ENCODE measurements around the gene HSDL2. TPM values are rescaled to one million over a fixed set of nuclear protein-coding genes. Genes with fewer than 3 reads are reported as not detected.
"Not testable (repeated sequence)": the region's sequence is repeated elsewhere in the genome, so short reads cannot be mapped to it uniquely, and the experiment has no call there.

HSDL2 gene
- polyA plus RNA-seq, 4 donors = 30.8 to 54.9 (median 40.1) TPM

DNA sequence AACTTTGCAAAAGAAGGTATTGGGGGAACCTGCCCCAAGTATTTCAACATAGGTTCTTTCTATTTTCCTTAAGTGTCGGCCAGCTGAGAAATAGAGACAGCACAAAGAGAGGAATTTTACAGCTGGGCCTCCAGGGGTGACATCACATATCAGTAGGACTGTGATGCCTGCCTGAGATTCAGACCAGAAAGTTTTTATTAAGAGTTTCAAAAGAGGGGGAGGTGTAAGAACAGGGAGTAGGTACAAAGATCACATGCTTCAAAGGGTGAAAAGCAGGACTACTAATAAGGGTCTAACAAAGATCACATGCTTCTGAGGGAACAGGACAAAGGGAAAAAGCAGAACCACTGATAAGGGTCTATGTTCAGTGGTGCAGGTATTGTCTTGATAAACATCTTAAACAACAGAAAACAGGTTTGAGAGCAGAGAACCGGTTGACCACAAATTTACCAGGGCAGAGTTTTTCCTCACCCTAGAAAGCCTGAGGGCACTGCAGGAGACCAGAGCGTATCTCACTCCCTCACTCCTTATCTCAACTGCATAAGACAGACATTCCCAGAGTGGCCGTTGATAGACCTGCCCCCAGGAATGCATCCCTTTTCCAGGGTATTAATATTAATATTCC is 12.1 kb downstream of the HSDL2 start:
- H3K4me1 ChIP-seq (ENCODE audit: control insufficient read depth in 3 of 3, insufficient read depth in 2 of 3, low read depth in 1 of 3, low read length in 2 of 3); FAIRE-seq; H3K36me3 ChIP-seq (ENCODE audit: control insufficient read depth in 3 of 3, insufficient read depth in 2 of 3, low read depth in 1 of 3, low read length in 3 of 3); H3K4me3 ChIP-seq (ENCODE audit: low read depth in 1 of 3, low read length in 3 of 3); H3K27me3 ChIP-seq (ENCODE audit: control insufficient read depth in 3 of 3, insufficient read depth in 3 of 3, low read length in 3 of 3): not testable (repeated sequence)
- Histone ChIP-seq H3K27ac (ENCODE audit: low read depth in 1 of 3, low read length in 2 of 3) (peak overlapping the region in 1 of 3 donors; percentile 10), H3K9me3 (ENCODE audit: control insufficient read depth in 2 of 2, insufficient read depth in 1 of 2, low read depth in 1 of 2, low read length in 1 of 2) (peaks cover 0 to 15% of the 10 kb centered on the region in 2 donors)
- WGBS, 3 donors = 59 to 77% (median 69%) methylated on average over 4 of the region's 4 CpGs
- peak; percentile 27 to 47 for DNase-seq

DNA sequence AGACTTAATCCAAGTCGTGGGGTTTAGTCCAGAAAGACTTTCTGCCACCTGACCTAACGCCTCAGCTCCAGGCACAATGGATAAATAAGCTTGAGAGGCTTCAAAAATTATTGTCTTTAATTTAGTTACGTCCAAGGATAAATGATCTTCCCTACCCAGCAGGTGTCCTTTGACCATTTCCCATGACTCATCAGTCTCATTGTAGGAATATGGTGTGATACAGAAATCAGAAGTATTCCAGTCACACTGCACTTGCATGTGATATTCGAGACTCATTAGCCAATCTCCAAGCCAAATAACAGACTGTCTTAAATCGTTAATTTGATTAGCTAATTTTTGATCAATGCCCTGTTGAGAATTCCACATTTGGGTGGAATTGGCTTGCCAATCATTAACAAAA is 13.2 kb downstream of the HSDL2 start:
- H3K27ac ChIP-seq (ENCODE audit: low read depth in 1 of 3, low read length in 2 of 3); FAIRE-seq; H3K36me3 ChIP-seq (ENCODE audit: control insufficient read depth in 3 of 3, insufficient read depth in 2 of 3, low read depth in 1 of 3, low read length in 3 of 3); H3K27me3 ChIP-seq (ENCODE audit: control insufficient read depth in 3 of 3, insufficient read depth in 3 of 3, low read length in 3 of 3); H3K4me1 ChIP-seq (ENCODE audit: control insufficient read depth in 3 of 3, insufficient read depth in 2 of 3, low read depth in 1 of 3, low read length in 2 of 3); H3K4me3 ChIP-seq (ENCODE audit: low read depth in 1 of 3, low read length in 3 of 3): not testable (repeated sequence)
- H3K9me3 ChIP-seq (ENCODE audit: control insufficient read depth in 2 of 2, insufficient read depth in 1 of 2, low read depth in 1 of 2, low read length in 1 of 2) = peaks cover 0 to 25% of the 10 kb centered on the region in 2 donors
- DNase-seq = peak in 1 of 2 donors; percentile 82
- 58 to 84% (median 71%) methylated on average over 5 of the region's 5 CpGs for WGBS, 3 donors

DNA sequence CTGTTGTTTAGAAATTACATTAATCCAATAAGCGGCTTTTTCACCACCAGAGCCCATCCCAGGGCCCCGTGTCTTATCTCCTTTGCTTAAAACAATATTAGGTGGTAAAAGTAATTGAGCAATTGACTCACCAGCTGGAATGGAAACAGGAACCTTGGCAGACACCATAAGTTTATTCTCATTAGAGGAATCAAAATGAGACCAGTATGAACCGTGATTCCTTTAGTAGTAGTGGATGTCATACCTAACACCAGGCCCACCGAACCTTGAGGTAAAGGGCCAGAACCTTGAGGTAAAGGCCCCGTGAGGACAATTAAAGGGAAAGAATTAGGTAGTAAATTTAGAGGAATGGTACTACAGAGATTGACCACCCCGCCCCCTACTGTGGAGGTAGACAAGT is 16.5 kb downstream of the HSDL2 start:
- H3K27me3 ChIP-seq (ENCODE audit: control insufficient read depth in 3 of 3, insufficient read depth in 3 of 3, low read length in 3 of 3) = no peaks in the 10 kb centered on the region
- H3K4me1 ChIP-seq (ENCODE audit: control insufficient read depth in 3 of 3, insufficient read depth in 2 of 3, low read depth in 1 of 3, low read length in 2 of 3) = no peaks in the 10 kb centered on the region
- H3K9me3 ChIP-seq (ENCODE audit: control insufficient read depth in 2 of 2, insufficient read depth in 1 of 2, low read depth in 1 of 2, low read length in 1 of 2) = peaks cover 0 to 36% of the 10 kb centered on the region in 2 donors
- no peak overlapping the region for H3K27ac ChIP-seq (ENCODE audit: low read depth in 1 of 3, low read length in 2 of 3)
- FAIRE-seq (no peak), DNase-seq (no peak)
- 81 to 87% (median 85%) methylated on average over 6 of the region's 6 CpGs for WGBS, 3 donors
- H3K36me3 ChIP-seq (ENCODE audit: control insufficient read depth in 3 of 3, insufficient read depth in 2 of 3, low read depth in 1 of 3, low read length in 3 of 3) = peaks cover 0 to 8% (median 0%) of the 10 kb centered on the region in 3 donors
- H3K4me3 ChIP-seq (ENCODE audit: low read depth in 1 of 3, low read length in 3 of 3) = no peak overlapping the region

DNA sequence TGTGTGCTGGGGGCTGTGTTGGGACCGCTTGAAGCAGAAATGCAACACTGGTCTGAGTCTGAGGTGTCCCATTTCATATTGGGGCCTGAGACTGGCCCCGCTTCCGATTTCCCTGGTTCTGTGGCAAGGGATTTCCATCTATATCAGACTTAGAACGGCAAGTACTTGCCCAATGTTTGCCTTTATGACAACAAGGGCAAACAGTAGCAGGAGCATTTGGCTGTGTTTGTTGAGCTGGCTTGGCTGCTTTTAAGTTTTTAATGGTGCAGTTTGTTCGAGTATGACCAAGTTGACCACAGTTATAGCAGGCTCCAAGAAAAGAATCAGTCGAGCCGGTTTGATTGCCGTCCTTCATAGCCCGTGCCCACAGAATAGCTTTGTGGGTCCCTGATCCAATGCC is 17.0 kb downstream of the HSDL2 start:
- H3K36me3 ChIP-seq (ENCODE audit: control insufficient read depth in 3 of 3, insufficient read depth in 2 of 3, low read depth in 1 of 3, low read length in 3 of 3) = peaks cover 0 to 8% (median 0%) of the 10 kb centered on the region in 3 donors
- no peaks in the 10 kb centered on the region for H3K27me3 ChIP-seq (ENCODE audit: control insufficient read depth in 3 of 3, insufficient read depth in 3 of 3, low read length in 3 of 3)
- WGBS, 3 donors = 96 to 97% (median 97%) methylated on average over 9 of the region's 9 CpGs
- H3K27ac ChIP-seq (ENCODE audit: low read depth in 1 of 3, low read length in 2 of 3) = no peak overlapping the region
- FAIRE-seq (no peak), DNase-seq (no peak)
- no peak overlapping the region for H3K4me3 ChIP-seq (ENCODE audit: low read depth in 1 of 3, low read length in 3 of 3)
- H3K9me3 ChIP-seq (ENCODE audit: control insufficient read depth in 2 of 2, insufficient read depth in 1 of 2, low read depth in 1 of 2, low read length in 1 of 2) = peaks cover 0 to 34% of the 10 kb centered on the region in 2 donors
- H3K4me1 ChIP-seq (ENCODE audit: control insufficient read depth in 3 of 3, insufficient read depth in 2 of 3, low read depth in 1 of 3, low read length in 2 of 3) = no peaks in the 10 kb centered on the region

DNA sequence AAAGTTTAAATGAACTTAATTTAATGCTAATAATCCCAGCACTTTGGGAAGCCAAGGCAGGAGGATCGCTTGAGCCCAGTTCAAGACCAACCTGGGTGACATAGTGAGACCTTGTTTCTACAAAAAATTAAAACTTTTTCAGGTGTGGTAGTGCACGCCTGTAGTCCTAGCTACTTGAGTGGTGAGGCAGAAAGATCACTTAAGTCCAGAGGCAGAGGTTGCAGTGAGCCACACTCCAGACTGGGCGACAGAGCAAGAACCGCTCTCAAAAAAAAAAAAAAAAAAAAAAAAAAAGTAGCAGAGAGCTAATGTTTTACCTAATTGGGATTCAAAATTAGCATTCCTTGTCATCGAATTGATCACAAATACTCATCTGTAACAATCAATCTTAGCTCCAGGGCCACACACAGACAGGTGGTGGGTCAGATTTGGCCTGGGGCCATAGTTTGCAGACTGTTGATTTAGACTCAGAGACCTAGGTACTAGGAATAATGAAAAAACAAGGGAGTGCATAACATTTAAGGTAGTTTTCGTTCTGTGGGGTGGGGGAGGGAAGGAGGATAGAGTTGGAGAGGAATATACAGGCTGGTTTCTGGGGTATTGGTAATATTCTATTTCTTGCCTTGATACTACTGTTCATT is 21.4 kb downstream of the HSDL2 start:
- 95 to 96% (median 95%) methylated on average over 6 of the region's 6 CpGs for WGBS, 3 donors
- H3K36me3 ChIP-seq (ENCODE audit: control insufficient read depth in 3 of 3, insufficient read depth in 2 of 3, low read depth in 1 of 3, low read length in 3 of 3) = peaks cover 0 to 9% (median 0%) of the 10 kb centered on the region in 3 donors
- FAIRE-seq = no peak

DNA sequence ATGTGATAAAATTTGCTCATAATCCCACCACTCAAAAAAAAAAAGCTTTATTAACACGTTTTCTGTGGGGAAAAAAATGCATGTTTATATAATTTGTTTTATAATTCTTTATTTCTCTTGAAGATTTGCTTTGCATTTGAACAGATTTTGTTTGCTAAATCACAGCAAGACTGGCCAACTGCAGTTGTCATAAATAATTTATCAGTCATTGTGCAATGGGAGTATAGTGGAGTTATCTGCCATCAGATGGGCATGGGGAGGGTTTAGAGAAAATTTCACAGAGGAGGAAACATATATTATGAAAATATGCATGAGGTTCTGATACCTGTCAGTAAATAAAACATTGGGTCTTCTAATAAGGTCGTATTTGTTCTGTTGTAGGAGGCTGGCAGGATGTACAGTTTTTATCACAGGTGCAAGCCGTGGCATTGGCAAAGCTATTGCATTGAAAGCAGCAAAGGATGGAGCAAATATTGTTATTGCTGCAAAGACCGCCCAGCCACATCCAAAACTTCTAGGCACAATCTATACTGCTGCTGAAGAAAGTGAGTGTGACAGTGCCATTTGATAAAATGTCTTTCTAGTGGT is 23.8 kb downstream of the HSDL2 start:
- no peaks in the 10 kb centered on the region for H3K4me1 ChIP-seq (ENCODE audit: control insufficient read depth in 3 of 3, insufficient read depth in 2 of 3, low read depth in 1 of 3, low read length in 2 of 3)
- WGBS, 3 donors = 88 to 92% (median 89%) methylated on average over 4 of the region's 4 CpGs
- DNase-seq = no peak
- no peaks in the 10 kb centered on the region for H3K27me3 ChIP-seq (ENCODE audit: control insufficient read depth in 3 of 3, insufficient read depth in 3 of 3, low read length in 3 of 3)
- no peak overlapping the region for H3K4me3 ChIP-seq (ENCODE audit: low read depth in 1 of 3, low read length in 3 of 3)
- FAIRE-seq = no peak
- peaks cover 2 to 10% (median 3%) of the 10 kb centered on the region in 3 donors for H3K36me3 ChIP-seq (ENCODE audit: control insufficient read depth in 3 of 3, insufficient read depth in 2 of 3, low read depth in 1 of 3, low read length in 3 of 3)
- no peak overlapping the region for H3K27ac ChIP-seq (ENCODE audit: low read depth in 1 of 3, low read length in 2 of 3)
- H3K9me3 ChIP-seq (ENCODE audit: control insufficient read depth in 2 of 2, insufficient read depth in 1 of 2, low read depth in 1 of 2, low read length in 1 of 2) = peaks cover 0 to 8% of the 10 kb centered on the region in 2 donors

More for the DNA sequence above, 21.4 kb downstream of the HSDL2 start:
- H3K27me3 ChIP-seq (ENCODE audit: control insufficient read depth in 3 of 3, insufficient read depth in 3 of 3, low read length in 3 of 3) = no peaks in the 10 kb centered on the region
- peaks cover 0 to 28% of the 10 kb centered on the region in 2 donors for H3K9me3 ChIP-seq (ENCODE audit: control insufficient read depth in 2 of 2, insufficient read depth in 1 of 2, low read depth in 1 of 2, low read length in 1 of 2)
- H3K27ac ChIP-seq (ENCODE audit: low read depth in 1 of 3, low read length in 2 of 3) = no peak overlapping the region
- no peak overlapping the region for H3K4me3 ChIP-seq (ENCODE audit: low read depth in 1 of 3, low read length in 3 of 3)
- no peak for DNase-seq
- H3K4me1 ChIP-seq (ENCODE audit: control insufficient read depth in 3 of 3, insufficient read depth in 2 of 3, low read depth in 1 of 3, low read length in 2 of 3) = no peaks in the 10 kb centered on the region

DNA sequence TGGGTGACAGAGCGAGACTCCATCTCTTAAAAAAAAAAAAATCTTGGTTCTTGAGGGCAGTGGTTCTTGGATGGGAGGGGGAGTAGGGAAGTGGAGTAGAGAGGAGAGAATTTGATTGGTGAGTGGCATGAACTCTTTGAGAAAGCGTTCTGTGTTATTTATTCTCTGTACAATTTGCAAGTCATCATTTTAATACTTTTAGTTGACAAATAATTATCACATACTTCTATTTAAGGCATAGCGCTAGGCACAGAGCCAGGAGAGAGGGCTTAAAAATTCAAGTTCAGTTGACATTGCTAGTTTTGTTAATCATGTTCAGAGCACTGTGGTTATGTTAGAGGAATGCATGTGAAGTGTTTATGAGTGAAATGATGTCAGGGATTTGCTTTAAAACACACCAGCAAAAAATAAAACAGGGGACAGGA is 24.6 kb downstream of the HSDL2 start:
- Histone ChIP-seq H3K4me3 (ENCODE audit: low read depth in 1 of 3, low read length in 3 of 3) (no peak overlapping the region), H3K4me1 (ENCODE audit: control insufficient read depth in 3 of 3, insufficient read depth in 2 of 3, low read depth in 1 of 3, low read length in 2 of 3) (no peaks in the 10 kb centered on the region), H3K36me3 (ENCODE audit: control insufficient read depth in 3 of 3, insufficient read depth in 2 of 3, low read depth in 1 of 3, low read length in 3 of 3) (peaks cover 2 to 14% (median 6%) of the 10 kb centered on the region in 3 donors), H3K9me3 (ENCODE audit: control insufficient read depth in 2 of 2, insufficient read depth in 1 of 2, low read depth in 1 of 2, low read length in 1 of 2) (peaks cover 0 to under 1% of the 10 kb centered on the region in 2 donors), H3K27ac (ENCODE audit: low read depth in 1 of 3, low read length in 2 of 3) (no peak overlapping the region), H3K27me3 (ENCODE audit: control insufficient read depth in 3 of 3, insufficient read depth in 3 of 3, low read length in 3 of 3) (no peaks in the 10 kb centered on the region)
- 76 to 96% (median 86%) methylated on average over 3 of the region's 3 CpGs for WGBS, 3 donors
- no peak for FAIRE-seq
- no peak for DNase-seq

DNA sequence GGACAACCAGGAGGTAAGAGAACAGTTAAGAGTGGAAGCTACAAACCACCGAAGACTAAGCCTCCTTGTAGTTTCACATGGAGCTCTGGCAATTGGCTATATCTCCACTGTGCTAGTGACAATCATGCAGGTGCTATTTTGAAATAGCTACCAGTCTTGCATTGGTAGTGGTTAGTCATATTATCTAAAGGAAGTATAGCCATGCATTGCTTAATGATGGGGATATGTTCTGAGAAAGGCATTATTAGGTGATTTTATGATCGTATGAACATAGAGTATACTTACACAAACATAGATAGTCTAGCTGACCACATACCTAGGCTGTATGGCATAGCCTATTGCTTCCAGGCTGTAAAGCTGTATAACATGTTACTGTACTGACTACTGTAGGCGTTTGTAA is 28.4 kb downstream of the HSDL2 start:
- Histone ChIP-seq H3K36me3 (ENCODE audit: control insufficient read depth in 3 of 3, insufficient read depth in 2 of 3, low read depth in 1 of 3, low read length in 3 of 3) (peaks cover 2 to 23% (median 14%) of the 10 kb centered on the region in 3 donors), H3K9me3 (ENCODE audit: control insufficient read depth in 2 of 2, insufficient read depth in 1 of 2, low read depth in 1 of 2, low read length in 1 of 2) (no peaks in the 10 kb centered on the region), H3K4me1 (ENCODE audit: control insufficient read depth in 3 of 3, insufficient read depth in 2 of 3, low read depth in 1 of 3, low read length in 2 of 3) (no peaks in the 10 kb centered on the region), H3K27me3 (ENCODE audit: control insufficient read depth in 3 of 3, insufficient read depth in 3 of 3, low read length in 3 of 3) (no peaks in the 10 kb centered on the region), H3K27ac (ENCODE audit: low read depth in 1 of 3, low read length in 2 of 3) (peak overlapping the region in 1 of 3 donors; percentile 7), H3K4me3 (ENCODE audit: low read depth in 1 of 3, low read length in 3 of 3) (no peak overlapping the region)
- DNase-seq (peak in 1 of 2 donors; percentile 13), FAIRE-seq (no peak)
- 89 to 92% (median 91%) methylated on average over 3 of the region's 3 CpGs for WGBS, 3 donors
